BJ (cell line): ENCODE data around the gene COP1. TPM values are rescaled to one million over a fixed set of nuclear protein-coding genes. Genes with fewer than 3 reads are reported as not detected.
"Not testable (repeated sequence)": the region's sequence is repeated elsewhere in the genome, so short reads cannot be mapped to it uniquely, and the experiment has no call there.

Source experiments
- CTCF ChIA-PET: fragments of 350-600 bp; formaldehyde crosslinking; extraction: SDS; loops from one replicate; lab custom pipeline; 2021; ENCODE audit warnings: antibody characterized with exemption, inconsistent platforms; lab: Yijun Ruan, JAX
- POLR2A ChIA-PET: fragments of 300-600 bp; sonication (Branson Sonifier 250); formaldehyde crosslinking; extraction: SDS; loops from one replicate; lab custom pipeline; 2021; ENCODE audit warnings: antibody characterized with exemption; lab: Charles Lee
- DNase-seq: peaks from one replicate; pipeline ENCODE4 v3.0.0-alpha.2; 2011; ENCODE audit warnings: low read depth
- H3K27me3 ChIP-seq: 2 replicates; pipeline ENCODE4 v1.6.0; 2011; ENCODE audit warnings: low read length; ENCODE audit not compliant: control insufficient read depth, insufficient read depth
- H3K36me3 ChIP-seq: 2 replicates; pipeline ENCODE4 v1.5.1; 2011; ENCODE audit warnings: low read length; ENCODE audit not compliant: control insufficient read depth, insufficient read depth
- H3K4me3 ChIP-seq: 2 replicates; pipeline ENCODE4 v1.5.1; 2011; ENCODE audit warnings: low read depth, mild to moderate bottlenecking, control low read depth, low read length
- polyA plus RNA-seq: library from polyadenylated mRNA; depleted of rRNA; stranded (reverse); fragments of >200 nt; gene quantifications from 2 replicates; pipeline ENCODE4 v1.2.3, GENCODE V29; 2011
- TF ChIP-seq, protein P1 (sequence below): IDR thresholded peaks from 2 replicates; pipeline ENCODE4 v1.5.1; 2011; ENCODE audit warnings: low read depth, mild to moderate bottlenecking, control low read depth, inconsistent platforms, low read length, moderate library complexity; ENCODE audit not compliant: insufficient read depth

COP1 gene
- polyA plus RNA-seq, 1 experiment: 14.8 TPM

DNA sequence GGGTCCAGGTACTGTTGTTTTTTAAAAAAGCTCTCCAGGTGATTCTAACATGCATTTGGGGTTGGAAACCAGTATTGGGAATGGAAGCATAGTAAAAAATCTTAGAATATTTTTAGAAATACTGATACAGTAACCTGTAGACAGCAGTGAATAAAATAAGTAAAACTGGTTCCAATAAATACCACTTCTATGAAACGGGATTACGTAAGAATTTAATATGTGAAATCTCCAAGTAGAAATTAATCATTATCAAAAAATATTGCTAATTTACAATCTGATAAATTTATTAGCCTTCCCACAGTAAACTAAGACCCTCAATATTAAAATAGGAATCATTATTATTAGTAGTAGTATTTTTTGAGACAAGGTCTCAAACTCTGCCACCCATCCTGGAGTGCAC is 177.5 kb downstream of the COP1 start:
- DNase-seq: no peak
- CTCF ChIA-PET: interaction anchor here (0.6 kb wide), 1 partner anchor 11 kb away, joined by 3 read pairs; no protein-coding TSS in a partner anchor
- TF ChIP-seq, protein P1, sequence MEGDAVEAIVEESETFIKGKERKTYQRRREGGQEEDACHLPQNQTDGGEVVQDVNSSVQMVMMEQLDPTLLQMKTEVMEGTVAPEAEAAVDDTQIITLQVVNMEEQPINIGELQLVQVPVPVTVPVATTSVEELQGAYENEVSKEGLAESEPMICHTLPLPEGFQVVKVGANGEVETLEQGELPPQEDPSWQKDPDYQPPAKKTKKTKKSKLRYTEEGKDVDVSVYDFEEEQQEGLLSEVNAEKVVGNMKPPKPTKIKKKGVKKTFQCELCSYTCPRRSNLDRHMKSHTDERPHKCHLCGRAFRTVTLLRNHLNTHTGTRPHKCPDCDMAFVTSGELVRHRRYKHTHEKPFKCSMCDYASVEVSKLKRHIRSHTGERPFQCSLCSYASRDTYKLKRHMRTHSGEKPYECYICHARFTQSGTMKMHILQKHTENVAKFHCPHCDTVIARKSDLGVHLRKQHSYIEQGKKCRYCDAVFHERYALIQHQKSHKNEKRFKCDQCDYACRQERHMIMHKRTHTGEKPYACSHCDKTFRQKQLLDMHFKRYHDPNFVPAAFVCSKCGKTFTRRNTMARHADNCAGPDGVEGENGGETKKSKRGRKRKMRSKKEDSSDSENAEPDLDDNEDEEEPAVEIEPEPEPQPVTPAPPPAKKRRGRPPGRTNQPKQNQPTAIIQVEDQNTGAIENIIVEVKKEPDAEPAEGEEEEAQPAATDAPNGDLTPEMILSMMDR: no peak
- no peak overlapping the region for H3K4me3 ChIP-seq
- POLR2A ChIA-PET: no interaction called here
- H3K36me3 ChIP-seq: peaks cover 2% of the 10 kb centered on the region
- no peaks in the 10 kb centered on the region for H3K27me3 ChIP-seq

DNA sequence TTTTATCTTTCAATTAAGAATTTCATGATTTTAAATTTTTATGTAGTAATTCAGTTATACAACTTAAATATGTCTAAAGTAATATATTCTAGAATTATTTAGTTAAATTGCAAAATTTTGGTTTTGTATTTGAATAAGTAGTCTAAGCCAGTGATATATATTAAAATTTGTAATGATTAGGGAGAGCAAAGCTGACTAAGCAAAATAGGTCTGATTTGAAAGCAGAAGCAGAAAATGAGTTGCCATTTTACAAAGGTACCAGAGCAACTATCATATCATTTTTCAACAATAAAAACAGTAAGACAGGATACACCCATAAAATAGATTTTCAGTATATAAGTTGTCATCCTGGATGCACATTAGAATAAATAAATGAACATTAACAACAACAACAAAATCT is 177.9 kb downstream of the COP1 start:
- peaks cover 2% of the 10 kb centered on the region for H3K36me3 ChIP-seq
- no peak for DNase-seq
- CTCF ChIA-PET: interaction anchor here (0.6 kb wide), 1 partner anchor 10 kb away, joined by 3 read pairs; no protein-coding TSS in a partner anchor
- no peaks in the 10 kb centered on the region for H3K27me3 ChIP-seq
- TF ChIP-seq, protein P1: no peak
- POLR2A ChIA-PET: no interaction called here
- H3K4me3 ChIP-seq: no peak overlapping the region

DNA sequence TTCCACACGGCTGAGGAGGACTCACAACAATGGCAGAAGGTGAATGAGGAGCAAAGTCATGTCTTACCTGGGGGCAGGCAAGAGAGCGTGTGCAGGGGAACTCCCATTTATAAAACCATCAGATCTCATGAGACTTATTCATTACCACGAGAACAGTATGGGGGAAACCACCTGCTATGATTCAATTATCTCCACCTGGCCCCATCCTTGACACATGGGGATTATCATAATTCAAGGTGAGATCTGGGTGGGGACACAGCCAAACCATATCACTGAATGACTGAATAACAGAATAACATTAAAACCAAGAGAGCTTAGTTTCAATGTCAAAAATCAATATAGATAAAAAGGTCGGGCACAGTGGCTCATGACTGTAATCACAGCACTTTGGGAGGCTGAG is 179.2 kb downstream of the COP1 start:
- DNase-seq, CTCF ChIA-PET, H3K27me3 ChIP-seq, POLR2A ChIA-PET, H3K36me3 ChIP-seq, H3K4me3 ChIP-seq: not testable (repeated sequence)

DNA sequence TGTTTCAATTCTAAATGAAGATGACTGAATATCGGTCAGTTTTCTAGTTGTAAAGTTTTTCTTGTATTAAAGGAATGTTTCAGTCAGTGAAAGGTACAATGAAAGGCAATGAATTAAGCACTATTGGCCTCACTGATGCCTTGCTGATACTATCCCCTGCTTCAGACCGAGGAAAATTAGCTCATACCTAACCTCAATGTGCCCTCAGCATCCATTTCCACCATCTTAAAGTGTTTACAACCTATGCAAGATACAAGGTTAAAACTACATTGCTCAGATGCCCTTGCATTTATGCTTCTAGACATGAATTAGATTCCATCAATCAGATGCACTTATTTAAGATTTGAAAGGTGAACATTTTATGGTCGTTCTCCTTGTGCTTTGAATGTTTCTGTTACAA is 184.5 kb downstream of the COP1 start:
- DNase-seq: no peak
- Histone ChIP-seq H3K27me3 (no peaks in the 10 kb centered on the region), H3K4me3 (no peak overlapping the region), H3K36me3 (peaks cover 2% of the 10 kb centered on the region)
- POLR2A ChIA-PET: interaction anchor here (0.7 kb wide), 1 partner anchor 76 kb away, joined by 3 read pairs; no protein-coding TSS in a partner anchor
- CTCF ChIA-PET: interaction anchor here (0.6 to 1.1 kb wide), 2 partner anchors 11 to 134 kb away, joined by 3 to 5 read pairs; no protein-coding TSS in a partner anchor
- TF ChIP-seq, protein P1: no peak

DNA sequence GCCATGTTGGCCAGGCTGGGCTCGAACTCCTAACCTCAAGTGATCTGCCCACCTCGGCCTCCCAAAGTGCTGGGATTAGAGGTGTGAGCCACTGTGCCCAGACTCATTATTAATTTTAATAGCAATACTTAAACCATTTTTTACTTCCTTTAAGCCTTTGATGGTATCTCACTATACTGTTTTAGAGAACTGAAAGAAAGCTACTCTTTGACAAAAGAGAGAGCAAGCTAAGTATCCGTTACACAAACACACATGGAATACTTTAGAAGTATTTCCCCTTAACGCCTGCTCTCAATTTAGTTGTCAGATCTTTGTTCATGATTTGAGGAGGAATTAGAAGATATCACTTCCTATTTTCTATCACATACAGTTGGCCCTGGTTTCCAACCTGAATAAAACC is 189.4 kb downstream of the COP1 start:
- Histone ChIP-seq H3K36me3 (no peaks in the 10 kb centered on the region; the same call in 1 of the 2 replicates), H3K27me3 (no peaks in the 10 kb centered on the region), H3K4me3 (no peak overlapping the region)
- CTCF ChIA-PET: no interaction called here
- POLR2A ChIA-PET: no interaction called here
- DNase-seq: no peak
- TF ChIP-seq, protein P1: no peak

DNA sequence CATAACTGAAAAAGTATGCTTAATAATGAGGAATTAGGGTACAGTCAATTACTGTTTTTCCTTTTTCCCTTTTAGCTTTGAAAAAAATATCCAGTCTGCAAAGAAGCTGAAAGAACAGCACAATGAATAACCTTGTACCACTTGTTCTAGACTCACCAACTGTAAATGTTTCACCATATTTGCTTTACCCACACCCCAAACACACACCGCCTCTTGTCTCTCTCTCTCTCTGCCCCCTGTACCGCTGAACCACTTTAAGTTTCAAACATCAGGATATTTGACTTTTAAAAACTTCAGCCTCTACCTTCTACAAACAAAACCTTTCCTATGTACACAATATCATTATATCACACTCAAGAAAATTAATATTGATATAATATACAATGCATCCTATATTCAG is 197.1 kb downstream of the COP1 start:
- TF ChIP-seq, protein P1: no peak
- H3K27me3 ChIP-seq: no peaks in the 10 kb centered on the region
- H3K36me3 ChIP-seq: peaks cover 2% of the 10 kb centered on the region; the same call in 1 of the 2 replicates
- no peak for DNase-seq
- no peak overlapping the region for H3K4me3 ChIP-seq
- POLR2A ChIA-PET: no interaction called here
- CTCF ChIA-PET: no interaction called here

DNA sequence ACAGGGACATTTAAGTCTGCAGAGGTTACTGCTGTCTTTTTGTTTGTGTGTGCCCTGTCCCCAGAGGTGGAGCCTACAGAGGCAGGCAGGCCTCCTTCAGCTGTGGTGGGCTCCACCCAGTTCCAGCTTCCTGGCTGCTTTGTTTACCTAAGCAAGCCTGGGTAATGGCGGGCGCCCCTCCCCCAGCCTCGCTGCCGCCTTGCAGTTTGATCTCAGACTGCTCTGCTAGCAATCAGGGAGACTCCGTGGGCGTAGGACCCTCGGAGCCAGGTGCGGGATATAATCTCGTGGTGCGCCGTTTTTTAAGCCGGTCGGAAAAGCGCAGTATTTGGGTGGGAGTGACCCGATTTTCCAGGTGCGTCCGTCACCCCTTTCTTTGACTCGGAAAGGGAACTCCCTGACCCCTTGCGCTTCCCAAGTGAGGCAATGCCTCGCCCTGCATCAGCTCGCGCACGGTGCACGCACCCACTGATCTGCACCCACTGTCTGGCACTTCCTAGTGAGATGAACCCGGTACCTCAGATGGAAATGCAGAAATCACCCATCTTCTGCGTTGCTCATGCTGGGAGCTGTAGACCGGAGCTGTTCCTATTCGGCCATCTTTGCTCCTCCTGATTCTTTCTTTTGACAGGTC is 199.2 kb downstream of the COP1 start:
- H3K36me3 ChIP-seq, CTCF ChIA-PET, H3K4me3 ChIP-seq, H3K27me3 ChIP-seq, DNase-seq, POLR2A ChIA-PET: not testable (repeated sequence)

DNA sequence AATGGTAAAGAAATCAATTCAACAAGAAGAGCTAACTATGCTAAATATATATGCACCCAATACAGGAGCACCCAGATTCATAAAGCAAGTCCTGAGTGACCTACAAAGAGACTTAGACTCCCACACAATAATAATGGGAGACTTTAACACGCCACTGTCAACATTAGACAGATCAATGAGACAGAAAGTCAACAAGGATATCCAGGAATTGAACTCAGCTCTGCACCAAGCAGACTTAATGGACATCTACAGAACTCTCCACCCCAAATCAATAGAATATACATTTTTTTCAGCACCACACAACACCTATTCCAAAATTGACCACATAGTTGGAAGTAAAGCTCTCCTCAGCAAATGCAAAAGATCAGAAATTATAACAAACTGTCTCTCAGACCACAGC is 212.4 kb downstream of the COP1 start:
- H3K27me3 ChIP-seq, DNase-seq, H3K36me3 ChIP-seq, H3K4me3 ChIP-seq, CTCF ChIA-PET, POLR2A ChIA-PET: not testable (repeated sequence)
